SH-SY5Y (cell line): ENCODE results near the gene BAZ1A.

Experiments used
- GATA2 ChIP-seq: IDR thresholded peaks from 2 replicates; pipeline ENCODE4 v1.6.1; 2011; ENCODE audit warnings: mild to moderate bottlenecking, low read depth, low read length
- GATA3 ChIP-seq: IDR thresholded peaks from 2 replicates; pipeline ENCODE4 v1.6.1; 2011; ENCODE audit warnings: low read depth, mild to moderate bottlenecking, low read length, moderate library complexity

BAZ1A gene

GRCh38 chr14:34875031-34875922 is at the start of gene BAZ1A:
BAZ1A (minus strand) TSS chr14:34875360; CDS start chr14:34874604, 756 bp downstream.
- TF ChIP-seq GATA3 (peak; percentile 69), GATA2 (peak; percentile 81)

GRCh38 chr14:34920339-34920738 is 45.2 kb upstream of the BAZ1A start:
- TF ChIP-seq GATA2 (no peak), GATA3 (no peak)

- no peak for TF ChIP-seq GATA3
- TF ChIP-seq GATA2, result no peak
These were observed 38.5 kb upstream of the BAZ1A start for GRCh38 chr14:34913619-34914018.

GRCh38 chr14:34912966-34913365 is 37.8 kb upstream of the BAZ1A start:
- TF ChIP-seq GATA2 (no peak), GATA3 (no peak)

GRCh38 chr14:34912182-34912581 is 37.0 kb upstream of the BAZ1A start:
- TF ChIP-seq GATA3 (no peak), GATA2 (no peak)

GRCh38 chr14:34911209-34912150 is 36.3 kb upstream of the BAZ1A start:
- TF ChIP-seq GATA2, result no peak

- no peak for TF ChIP-seq GATA3
- no peak for TF ChIP-seq GATA2
These were observed 31.1 kb upstream of the BAZ1A start for GRCh38 chr14:34906287-34906686.

- TF ChIP-seq GATA2 (no peak), GATA3 (no peak)
These were observed 20.1 kb upstream of the BAZ1A start for GRCh38 chr14:34895277-34895676.

GRCh38 chr14:34890937-34891336 is 15.8 kb upstream of the BAZ1A start:
- TF ChIP-seq GATA2 (no peak), GATA3 (no peak)

GRCh38 chr14:34888186-34888585 is 13.0 kb upstream of the BAZ1A start:
- TF ChIP-seq GATA2 (no peak), GATA3 (no peak)

GRCh38 chr14:34883954-34884353 is 8.8 kb upstream of the BAZ1A start:
- no peak for TF ChIP-seq GATA2
- no peak for TF ChIP-seq GATA3

GRCh38 chr14:34874386-34875030 is 652 bp downstream of the BAZ1A start:
- TF ChIP-seq GATA2 (no peak), GATA3 (no peak)

GRCh38 chr14:34873589-34874385 is 1.4 kb downstream of the BAZ1A start:
- TF ChIP-seq GATA2, result no peak
- no peak for TF ChIP-seq GATA3
